Measurements from ENCODE around the gene SNRPA1. TPM values are rescaled to one million over a fixed set of nuclear protein-coding genes. Genes with fewer than 3 reads are reported as not detected.
"Not testable (repeated sequence)": the region's sequence is repeated elsewhere in the genome, so short reads cannot be mapped to it uniquely, and the experiment has no call there.

SNRPA1 gene
- 100 to 1,000 TPM; 127 to 174 TPM for total RNA-seq

DNA sequence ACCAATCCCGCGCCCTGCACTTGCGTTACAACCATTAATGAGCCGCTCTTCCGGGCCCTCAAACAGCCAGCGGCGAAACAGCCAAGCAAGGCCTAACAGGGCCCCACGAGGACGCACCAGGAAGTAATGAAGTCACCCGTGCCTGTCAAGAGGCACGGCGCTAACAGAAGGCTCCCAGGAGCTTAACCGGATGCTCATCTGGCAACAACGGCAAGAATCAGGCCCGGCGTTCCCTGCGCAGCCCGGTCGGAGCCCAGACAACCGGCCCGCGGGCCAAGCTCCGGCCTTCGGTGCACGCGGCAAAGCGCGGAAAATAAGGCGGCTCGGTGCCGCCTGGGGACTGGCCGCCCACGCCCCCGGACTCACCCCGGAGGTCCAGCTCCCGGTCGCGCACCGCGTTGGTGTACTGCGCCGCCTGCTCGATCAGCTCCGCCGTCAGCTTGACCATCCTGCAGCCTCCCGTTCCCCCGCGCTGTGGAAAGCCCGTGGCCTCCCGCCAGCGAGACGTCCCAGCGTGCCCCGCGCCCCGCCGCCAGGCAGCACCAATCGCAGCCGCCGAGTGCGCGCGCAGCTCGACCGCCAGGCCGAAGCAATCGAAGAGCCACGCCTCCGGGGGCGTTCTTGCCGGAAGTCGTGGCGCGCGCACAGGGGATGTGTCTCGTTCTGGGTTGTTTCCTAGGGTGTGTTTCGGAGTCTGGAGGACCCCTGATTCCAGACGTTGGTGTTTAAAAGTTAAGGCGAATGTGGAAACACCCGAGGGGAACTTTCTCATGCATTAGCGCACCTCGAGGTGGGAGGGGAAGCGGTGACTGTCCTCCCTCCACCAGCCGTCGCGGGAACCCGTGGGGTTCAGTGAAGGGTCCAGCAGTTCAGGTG lies at the start of gene SNRPA1:
Gene SNRPA1, minus strand, starts transcription at position 518 of the 876 bp plus-strand sequence. Its CDS starts 70 bp downstream, at position 448.
- ATAC-seq (replicated peaks), result peak; percentile 87
- Mint-ChIP-seq H3K9me3 (no peaks in the 10 kb centered on the region), H3K27ac (peak within 1 kb of the TSS; percentile 98), H3K4me3 (peak within 1 kb of the TSS; percentile 91), H3K36me3 (ENCODE audit: low read depth) (peaks cover 54% of the 10 kb centered on the region), H3K27me3 (no peaks in the 10 kb centered on the region), H3K4me1 (peaks cover 10% of the 10 kb centered on the region)

DNA sequence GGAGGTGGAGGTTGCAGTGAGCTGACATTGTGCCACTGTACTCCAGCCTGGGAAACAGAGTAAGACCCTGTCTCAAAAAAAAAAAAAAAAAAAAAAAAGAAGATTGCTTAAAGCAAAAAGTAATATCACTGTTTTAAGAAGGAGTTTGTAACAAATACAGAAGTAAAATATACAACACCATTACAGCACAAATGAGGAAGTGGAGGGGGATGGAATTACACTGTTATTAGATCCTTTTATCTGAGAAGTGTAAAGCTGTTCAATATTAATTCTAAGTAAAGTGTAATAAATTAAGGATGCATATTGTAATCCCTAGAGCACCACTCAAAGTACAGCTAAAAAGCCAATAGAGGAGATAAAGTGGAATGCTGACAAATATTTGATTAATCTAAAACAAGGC lies 47.0 kb upstream of the SNRPA1 start:
- H3K4me3 Mint-ChIP-seq, result no peak overlapping the region
- ATAC-seq (replicated peaks), result no peak
- H3K27ac Mint-ChIP-seq, result no peak overlapping the region
- no peaks in the 10 kb centered on the region for H3K36me3 Mint-ChIP-seq (ENCODE audit: low read depth)
- H3K9me3 Mint-ChIP-seq, result no peaks in the 10 kb centered on the region
- H3K4me1 Mint-ChIP-seq, result no peaks in the 10 kb centered on the region
- peaks cover 36% of the 10 kb centered on the region for H3K27me3 Mint-ChIP-seq

DNA sequence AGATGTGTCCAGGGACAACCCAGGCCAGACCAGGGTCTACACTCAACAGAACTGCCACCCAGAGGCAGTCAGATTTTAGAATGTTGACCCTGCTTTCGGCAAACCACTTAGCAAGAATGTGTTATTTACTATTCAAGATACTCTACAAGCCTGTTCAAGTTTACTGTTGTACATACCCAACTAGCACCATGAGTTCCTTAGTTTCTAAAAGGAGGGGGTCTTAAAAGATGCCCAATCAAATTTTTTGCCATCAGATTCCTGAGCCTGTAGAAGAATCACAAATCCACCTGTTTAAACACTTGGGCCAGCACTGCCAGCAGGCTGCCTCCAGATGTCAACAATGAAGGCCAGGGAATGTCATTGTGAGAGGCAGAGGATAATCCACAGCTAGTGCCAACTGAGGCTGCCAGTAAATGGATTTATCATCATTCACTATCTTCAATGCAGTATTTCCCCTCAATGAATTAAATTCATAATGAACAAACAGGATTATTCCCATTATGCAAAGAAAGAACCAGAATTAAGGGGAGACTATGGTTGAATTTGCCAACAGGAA lies 43.5 kb upstream of the SNRPA1 start:
- Mint-ChIP-seq H3K4me1 (no peaks in the 10 kb centered on the region), H3K36me3 (ENCODE audit: low read depth) (no peaks in the 10 kb centered on the region), H3K9me3 (peaks cover 3% of the 10 kb centered on the region), H3K27me3 (peaks cover 21% of the 10 kb centered on the region), H3K4me3 (no peak overlapping the region), H3K27ac (no peak overlapping the region)
- no peak for ATAC-seq (replicated peaks)

DNA sequence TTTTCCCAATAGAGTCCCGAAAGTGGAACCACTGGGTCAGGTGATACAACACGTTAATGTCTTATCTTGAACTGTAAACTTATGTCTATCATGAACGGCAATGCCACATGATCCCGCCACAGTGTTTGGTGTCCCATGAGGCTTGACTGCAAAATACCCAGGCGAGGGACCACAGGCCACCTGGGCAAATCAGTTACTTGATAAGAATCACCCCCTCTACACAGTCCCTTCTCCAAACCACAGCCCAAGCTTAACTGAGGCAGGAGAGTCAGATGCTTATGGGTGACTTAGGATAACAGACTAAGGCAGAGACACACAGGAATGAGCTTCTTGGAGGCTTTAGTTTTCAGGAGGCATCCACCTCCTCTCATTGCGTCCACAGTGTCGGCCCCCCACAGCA lies 42.9 kb upstream of the SNRPA1 start:
- peaks cover 3% of the 10 kb centered on the region for H3K4me1 Mint-ChIP-seq
- ATAC-seq (replicated peaks), result no peak
- H3K27me3 Mint-ChIP-seq, result peaks cover 17% of the 10 kb centered on the region
- H3K4me3 Mint-ChIP-seq, result no peak overlapping the region
- no peaks in the 10 kb centered on the region for H3K36me3 Mint-ChIP-seq (ENCODE audit: low read depth)
- no peak overlapping the region for H3K27ac Mint-ChIP-seq
- peaks cover 9% of the 10 kb centered on the region for H3K9me3 Mint-ChIP-seq

DNA sequence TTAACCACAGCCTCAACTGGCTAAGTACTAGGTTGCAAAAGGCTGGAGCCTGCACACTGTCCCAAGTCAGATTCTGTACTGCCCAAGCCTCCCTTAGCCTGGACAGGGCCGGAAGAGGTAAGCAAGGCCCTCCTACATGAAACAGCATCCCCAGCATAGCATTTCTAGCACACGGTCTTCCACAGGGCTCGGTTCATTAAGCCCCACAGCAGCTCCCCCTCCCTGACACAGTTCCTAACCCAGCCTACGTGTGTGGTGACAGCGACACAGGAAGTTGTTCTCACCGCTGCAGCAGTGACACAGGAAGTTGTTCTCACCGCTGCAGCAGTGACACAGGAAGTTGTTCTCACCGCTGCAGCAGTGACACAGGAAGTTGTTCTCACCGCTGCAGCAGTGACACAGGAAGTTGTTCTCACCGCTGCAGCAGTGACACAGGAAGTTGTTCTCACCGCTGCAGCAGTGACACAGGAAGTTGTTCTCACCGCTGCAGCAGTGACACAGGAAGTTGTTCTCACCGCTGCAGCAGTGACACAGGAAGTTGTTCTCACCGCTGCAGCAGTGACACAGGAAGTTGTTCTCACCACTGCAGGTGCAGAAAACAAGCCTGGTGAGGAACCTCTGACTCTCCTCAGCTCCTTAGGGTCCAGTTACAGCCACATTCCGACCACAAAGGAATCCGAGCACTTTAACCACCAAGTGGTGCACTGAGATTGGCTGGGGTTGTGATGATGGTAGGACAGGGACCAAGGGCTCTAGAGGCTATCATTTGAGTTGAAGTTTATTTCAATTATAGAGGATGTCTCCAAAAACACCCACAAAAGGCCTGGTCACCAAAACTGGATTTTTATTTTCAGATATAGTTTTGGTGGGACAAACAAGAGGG lies 39.1 kb upstream of the SNRPA1 start:
- H3K27me3 Mint-ChIP-seq; H3K4me1 Mint-ChIP-seq; H3K36me3 Mint-ChIP-seq (ENCODE audit: low read depth): not testable (repeated sequence)
- H3K27ac Mint-ChIP-seq, result peak overlapping the region; percentile 79
- H3K9me3 Mint-ChIP-seq, result peaks cover 11% of the 10 kb centered on the region
- H3K4me3 Mint-ChIP-seq, result peak overlapping the region; percentile 66
- peak; percentile 97 for ATAC-seq (replicated peaks)

DNA sequence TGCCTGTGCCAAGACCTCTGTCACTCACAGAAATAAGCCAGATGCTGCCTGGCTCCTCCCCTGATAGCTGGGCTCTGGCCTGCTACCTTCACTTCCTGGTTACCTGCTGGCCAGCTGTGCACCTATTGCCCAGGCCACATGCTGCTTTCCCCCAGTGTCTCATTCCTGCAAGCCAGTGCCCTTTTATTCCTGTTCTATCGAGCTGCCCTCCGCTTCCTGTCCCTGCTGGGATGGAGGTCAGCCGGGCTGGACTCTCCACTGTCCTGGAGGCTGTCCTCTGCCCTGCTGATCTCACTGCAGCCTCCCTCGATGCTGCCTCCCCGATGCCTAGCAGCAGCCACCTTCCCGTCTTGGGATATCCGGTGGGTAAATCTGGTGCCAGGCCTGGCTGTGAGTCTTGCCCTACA lies 37.0 kb upstream of the SNRPA1 start:
- no peaks in the 10 kb centered on the region for H3K27me3 Mint-ChIP-seq
- no peaks in the 10 kb centered on the region for H3K36me3 Mint-ChIP-seq (ENCODE audit: low read depth)
- ATAC-seq (replicated peaks), result no peak
- peaks cover 3% of the 10 kb centered on the region for H3K4me1 Mint-ChIP-seq
- peak overlapping the region; percentile 25 for H3K27ac Mint-ChIP-seq
- H3K4me3 Mint-ChIP-seq, result no peak overlapping the region
- H3K9me3 Mint-ChIP-seq, result peaks cover 11% of the 10 kb centered on the region

DNA sequence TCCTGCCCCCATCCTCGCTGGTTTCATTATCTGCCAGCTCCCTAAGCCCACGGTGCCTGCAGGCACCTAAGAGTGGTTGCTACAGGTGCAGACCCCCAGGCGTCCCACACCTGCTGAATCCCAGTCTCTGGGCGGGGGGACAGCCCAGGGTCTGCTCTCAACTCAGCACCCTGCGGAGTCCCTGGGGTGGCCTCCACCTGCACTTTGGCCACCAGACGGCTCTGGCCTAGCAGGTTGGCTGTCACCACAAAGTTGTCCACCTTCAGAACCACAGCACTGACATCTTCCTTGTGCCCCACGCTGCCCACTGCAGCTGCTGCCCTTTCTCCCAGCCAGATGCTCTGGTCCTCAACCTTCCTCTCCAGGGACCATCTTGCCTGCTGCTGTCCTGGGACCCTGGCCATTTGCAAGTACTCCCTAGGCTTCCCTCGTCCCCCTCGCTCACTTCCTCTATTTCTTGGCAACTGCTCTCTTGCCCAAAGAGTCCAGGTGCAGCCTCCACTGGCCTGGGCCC lies 34.9 kb upstream of the SNRPA1 start:
- ATAC-seq (replicated peaks), result no peak
- no peak overlapping the region for H3K27ac Mint-ChIP-seq
- peaks cover 8% of the 10 kb centered on the region for H3K9me3 Mint-ChIP-seq
- no peaks in the 10 kb centered on the region for H3K36me3 Mint-ChIP-seq (ENCODE audit: low read depth)
- H3K4me1 Mint-ChIP-seq, result peaks cover 3% of the 10 kb centered on the region
- peaks cover 12% of the 10 kb centered on the region for H3K27me3 Mint-ChIP-seq
- no peak overlapping the region for H3K4me3 Mint-ChIP-seq

DNA sequence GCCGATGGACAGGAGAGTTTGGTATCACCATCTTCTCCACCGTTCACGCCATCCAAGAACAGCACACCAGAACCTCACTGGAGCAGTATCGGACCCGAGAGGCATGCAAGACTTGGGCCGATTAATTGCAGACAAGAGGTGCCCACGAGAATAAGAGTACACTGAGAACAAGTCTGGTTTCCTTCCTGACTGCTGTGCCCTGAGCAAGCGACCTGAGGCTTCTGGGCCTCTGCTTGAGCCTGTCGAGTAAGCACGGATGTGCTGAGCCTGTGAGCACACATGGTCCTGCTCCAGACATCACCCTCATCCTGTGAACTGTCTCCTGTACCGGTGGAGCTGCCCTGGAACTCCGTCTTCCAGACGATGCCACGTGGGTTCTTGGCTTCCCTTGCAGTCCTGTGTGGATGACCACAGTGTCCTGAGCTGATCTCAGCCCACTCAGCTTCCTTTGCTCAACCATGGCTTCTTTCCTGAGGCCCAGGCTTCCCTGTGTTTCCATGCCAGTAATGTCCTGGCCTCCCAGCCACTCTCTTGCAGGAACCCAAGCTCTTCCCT lies 34.3 kb upstream of the SNRPA1 start:
- peaks cover 14% of the 10 kb centered on the region for H3K27me3 Mint-ChIP-seq
- H3K4me3 Mint-ChIP-seq, result no peak overlapping the region
- H3K9me3 Mint-ChIP-seq, result peaks cover 8% of the 10 kb centered on the region
- H3K36me3 Mint-ChIP-seq (ENCODE audit: low read depth), result no peaks in the 10 kb centered on the region
- peaks cover 3% of the 10 kb centered on the region for H3K4me1 Mint-ChIP-seq
- H3K27ac Mint-ChIP-seq, result no peak overlapping the region
- no peak for ATAC-seq (replicated peaks)

DNA sequence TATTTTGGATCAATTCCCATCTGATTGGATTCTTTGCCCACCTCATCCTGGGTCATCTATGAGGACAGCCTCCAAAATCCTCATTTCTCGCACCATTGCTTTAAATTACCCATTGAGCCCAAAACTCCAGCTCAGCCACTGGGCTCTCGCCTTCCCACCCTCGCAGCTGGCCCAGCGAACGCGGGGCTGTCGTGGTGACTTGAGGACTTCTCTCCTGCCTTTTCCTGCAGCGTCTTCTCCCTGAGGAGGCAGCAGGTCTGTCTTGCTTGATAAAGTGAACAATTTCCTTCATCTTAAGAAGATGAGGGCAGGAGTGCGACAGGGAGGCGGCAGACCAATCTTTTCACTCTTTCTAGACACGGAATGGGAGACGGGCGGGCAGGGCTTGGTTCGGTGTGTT lies 33.0 kb upstream of the SNRPA1 start:
- peaks cover 17% of the 10 kb centered on the region for H3K27me3 Mint-ChIP-seq
- H3K4me1 Mint-ChIP-seq, result peaks cover under 1% of the 10 kb centered on the region
- H3K36me3 Mint-ChIP-seq (ENCODE audit: low read depth), result no peaks in the 10 kb centered on the region
- no peak overlapping the region for H3K27ac Mint-ChIP-seq
- peaks cover 2% of the 10 kb centered on the region for H3K9me3 Mint-ChIP-seq
- H3K4me3 Mint-ChIP-seq, result no peak overlapping the region
- ATAC-seq (replicated peaks), result no peak

DNA sequence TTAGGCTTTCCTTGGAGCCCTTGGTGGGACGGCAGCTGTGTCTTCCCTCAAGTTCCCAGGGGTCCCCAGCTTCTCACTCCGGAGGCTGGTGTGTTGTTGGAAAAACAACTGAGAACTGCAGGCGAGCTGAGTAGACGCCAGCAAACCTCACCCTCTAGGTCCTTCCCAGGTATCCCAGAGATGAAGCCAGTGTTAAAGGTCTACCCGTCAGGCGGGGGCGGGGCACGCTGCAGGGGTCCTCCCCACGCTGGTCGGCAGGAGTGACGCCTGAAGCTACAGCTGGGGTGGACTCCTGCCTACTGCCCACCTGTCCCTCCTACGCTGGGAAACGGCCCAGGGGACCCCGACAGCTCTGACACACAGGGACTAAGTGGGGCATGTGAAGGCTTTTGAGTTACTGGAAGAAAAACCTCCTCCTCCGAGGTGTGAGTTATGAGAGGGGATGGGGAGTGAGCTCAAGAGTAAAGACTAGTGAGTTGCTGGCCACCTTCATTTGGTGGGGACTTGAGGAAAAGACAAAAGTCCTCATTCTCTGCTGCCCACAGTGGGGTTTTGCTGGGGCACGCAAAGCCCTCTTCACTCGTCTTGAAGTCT lies 32.2 kb upstream of the SNRPA1 start:
- Mint-ChIP-seq H3K36me3 (ENCODE audit: low read depth) (no peaks in the 10 kb centered on the region), H3K27ac (no peak overlapping the region), H3K4me1 (no peaks in the 10 kb centered on the region), H3K9me3 (no peaks in the 10 kb centered on the region), H3K27me3 (peaks cover 17% of the 10 kb centered on the region), H3K4me3 (no peak overlapping the region)
- ATAC-seq (replicated peaks), result no peak

DNA sequence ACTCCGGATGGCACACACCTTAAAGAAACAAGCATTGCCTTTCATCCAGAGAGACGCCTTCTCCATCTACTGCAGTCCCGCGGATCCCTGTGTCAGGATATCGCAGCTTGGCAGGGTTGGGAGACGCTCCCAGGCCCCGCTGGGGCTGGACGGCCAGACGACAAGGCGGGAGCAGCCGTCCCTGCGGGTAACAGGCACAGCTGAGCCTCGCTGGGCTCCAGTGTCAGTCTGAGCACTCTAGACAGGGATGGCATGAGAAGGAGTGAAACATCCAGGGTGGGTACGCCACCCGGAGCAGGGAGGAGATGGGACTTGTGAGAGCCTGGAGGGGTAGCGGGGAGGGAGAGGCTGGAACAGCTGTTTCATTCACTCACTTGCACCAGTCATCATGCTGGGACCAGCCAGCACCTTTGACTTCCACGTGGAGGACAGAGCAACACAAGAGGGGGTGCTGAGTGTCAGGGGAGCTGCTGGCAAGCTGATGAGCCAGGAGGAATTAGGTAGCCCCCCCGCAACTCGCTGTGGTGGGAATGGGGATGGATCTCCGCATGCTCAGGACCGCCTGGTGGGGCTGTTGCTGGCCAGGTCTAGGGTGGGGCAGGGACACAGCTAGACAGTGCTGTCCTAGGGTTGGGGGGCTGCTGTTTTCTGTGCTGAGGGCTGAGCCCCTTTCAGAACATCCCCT lies 31.6 kb upstream of the SNRPA1 start:
- Mint-ChIP-seq H3K27me3 (peaks cover 17% of the 10 kb centered on the region), H3K4me3 (no peak overlapping the region), H3K36me3 (ENCODE audit: low read depth) (no peaks in the 10 kb centered on the region), H3K9me3 (no peaks in the 10 kb centered on the region), H3K4me1 (no peaks in the 10 kb centered on the region), H3K27ac (no peak overlapping the region)
- no peak for ATAC-seq (replicated peaks)

DNA sequence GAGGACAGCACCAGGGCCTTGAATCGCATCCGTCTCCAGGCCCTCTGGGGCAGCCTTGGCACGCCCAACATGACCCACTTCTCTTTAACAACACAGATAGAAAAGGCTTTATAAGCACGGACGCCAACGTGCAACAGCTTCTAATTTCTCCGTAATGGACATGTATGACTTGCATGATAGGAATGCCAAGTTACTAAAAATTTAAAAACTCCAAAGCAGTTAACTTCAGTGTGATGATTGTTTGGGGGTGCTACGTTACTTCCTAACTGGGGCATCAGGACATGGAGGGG lies 30.9 kb upstream of the SNRPA1 start:
- ATAC-seq (replicated peaks), result no peak
- H3K36me3 Mint-ChIP-seq (ENCODE audit: low read depth), result no peaks in the 10 kb centered on the region
- H3K9me3 Mint-ChIP-seq, result no peaks in the 10 kb centered on the region
- no peaks in the 10 kb centered on the region for H3K4me1 Mint-ChIP-seq
- H3K4me3 Mint-ChIP-seq, result no peak overlapping the region
- H3K27me3 Mint-ChIP-seq, result peaks cover 17% of the 10 kb centered on the region
- H3K27ac Mint-ChIP-seq, result no peak overlapping the region

DNA sequence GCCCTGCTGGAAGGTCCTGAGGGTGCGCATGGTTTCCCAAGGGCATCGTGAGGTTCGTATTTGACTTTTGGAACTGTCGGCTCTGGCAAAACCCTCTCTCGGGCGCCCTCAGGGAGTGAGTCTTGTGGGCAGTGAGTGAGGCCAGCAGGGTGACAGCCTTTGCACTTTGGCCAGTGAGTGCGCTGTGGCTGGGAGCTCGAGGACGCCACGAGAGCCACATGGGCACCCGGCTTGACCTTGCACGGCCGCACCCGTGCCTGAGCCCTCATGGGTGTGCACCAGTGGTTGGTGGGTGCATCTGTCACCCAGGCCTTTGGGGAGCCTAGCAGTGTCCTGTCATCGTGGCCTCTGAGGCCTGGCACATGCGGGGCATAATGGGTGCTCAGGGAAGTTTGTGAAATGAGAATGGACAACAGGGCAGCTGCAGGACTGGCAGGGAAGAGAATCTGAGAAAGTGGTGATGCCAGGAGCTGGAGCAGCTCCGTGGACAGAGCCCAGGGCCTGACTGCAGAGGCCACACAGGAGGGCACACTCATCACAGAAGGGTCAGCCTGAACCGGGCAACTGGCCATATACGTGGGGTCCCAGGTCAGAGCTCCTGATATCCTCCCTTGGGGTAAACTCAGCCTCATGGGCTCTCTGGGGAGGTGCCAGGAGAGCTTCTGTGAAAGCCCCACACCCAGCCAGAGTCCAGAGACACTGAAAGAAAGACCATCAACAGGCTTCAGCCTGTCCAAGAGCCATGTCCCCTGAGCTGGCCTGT lies 30.4 kb upstream of the SNRPA1 start:
- Mint-ChIP-seq H3K36me3 (ENCODE audit: low read depth) (no peaks in the 10 kb centered on the region), H3K4me3 (no peak overlapping the region)

More for the DNA sequence above, 30.4 kb upstream of the SNRPA1 start:
- peaks cover 3% of the 10 kb centered on the region for H3K4me1 Mint-ChIP-seq
- H3K9me3 Mint-ChIP-seq, result no peaks in the 10 kb centered on the region
- ATAC-seq (replicated peaks), result no peak
- H3K27me3 Mint-ChIP-seq, result peaks cover 17% of the 10 kb centered on the region
- H3K27ac Mint-ChIP-seq, result no peak overlapping the region

Data from activated T-helper 17 cell treated with anti-CD3 and anti-CD28 coated beads, Interleukin-2, amount 50 U/mL, for 72 hours (primary cell).